ENCODE measurements around the gene ZNF48. TPM values are rescaled to one million over a fixed set of nuclear protein-coding genes. Genes with fewer than 3 reads are reported as not detected.
A peak's percentile ranks its signal among the peaks of the same experiment; 100 is the strongest.

Gene ZNF48
- 6.2 TPM for total RNA-seq
- long read RNA-seq, partial matches to known transcripts, result 0 of 4 reads
- long read RNA-seq, other reads (novel, unspliced or antisense), result 2 of 4 reads

DNA sequence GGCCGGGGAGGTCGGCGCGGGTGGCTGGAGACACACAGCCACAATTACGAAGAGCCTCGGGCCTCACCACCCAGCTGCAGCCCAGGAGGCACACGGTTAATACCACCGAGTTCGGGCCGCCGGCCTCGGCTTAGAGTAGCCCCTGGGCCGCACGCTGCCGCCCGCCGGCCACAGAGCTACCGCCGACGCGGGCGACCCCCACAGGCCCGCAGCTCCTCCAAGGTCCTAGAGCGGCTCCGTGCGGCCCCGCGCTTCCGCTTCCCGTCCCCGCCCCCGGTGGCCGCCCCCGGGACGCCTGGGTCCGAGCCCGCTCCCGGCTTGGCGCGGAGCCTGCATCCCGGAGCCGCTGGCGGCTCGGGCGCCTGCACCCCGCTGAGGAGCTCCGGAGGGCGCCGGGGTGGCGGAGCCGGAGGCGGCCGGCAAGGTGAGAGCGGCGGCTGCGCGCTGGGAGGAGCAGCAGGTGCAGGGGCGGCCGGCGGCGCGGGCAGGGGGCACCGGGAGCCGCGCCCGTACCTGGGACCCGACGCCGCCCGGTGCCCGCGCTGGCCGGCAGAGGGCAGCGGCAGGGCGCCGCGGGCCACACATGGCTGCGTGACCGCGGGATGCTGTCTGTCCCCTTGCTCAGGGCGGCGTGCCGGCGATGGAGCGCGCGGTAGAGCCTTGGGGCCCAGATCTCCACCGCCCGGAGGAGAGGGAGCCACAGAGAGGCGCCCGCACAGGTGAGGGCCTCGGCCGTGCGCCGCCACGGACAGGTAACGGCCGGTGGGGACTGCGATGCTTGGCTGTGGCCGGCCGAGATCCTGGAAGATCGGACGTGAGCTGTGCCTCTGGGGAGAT lies at the start of gene ZNF48:
Gene ZNF48, plus strand, starts transcription at position 266 of the 837 bp plus-strand sequence. Its CDS starts 375 bp downstream, at position 641.
- peaks cover 40% of the 10 kb centered on the region for H3K4me1 ChIP-seq
- H3K9me3 ChIP-seq, result no peaks in the 10 kb centered on the region
- no peaks in the 10 kb centered on the region for H3K27me3 ChIP-seq (ENCODE audit: low read depth)
- H3K36me3 ChIP-seq, result peaks cover 18% of the 10 kb centered on the region
- peak; percentile 15 for TF ChIP-seq CTCF (IDR thresholded peaks at IDR 0.05)
- peak within 1 kb of the TSS; percentile 91 for H3K4me3 ChIP-seq
- peak; percentile 97 for ATAC-seq
- DNase-seq, result peak; percentile 92
- H3K27ac ChIP-seq, result peak within 1 kb of the TSS; percentile 80
- intact Hi-C loops (cut with DNase I), result no loop called here

- Histone ChIP-seq H3K4me1 (peaks cover under 1% of the 10 kb centered on the region), H3K27me3 (ENCODE audit: low read depth) (no peaks in the 10 kb centered on the region)
- intact Hi-C loops (cut with DNase I), result no loop called here
Observed at GRCh38 chr16:30346286-30346685, 48.9 kb upstream of the ZNF48 start.

DNA sequence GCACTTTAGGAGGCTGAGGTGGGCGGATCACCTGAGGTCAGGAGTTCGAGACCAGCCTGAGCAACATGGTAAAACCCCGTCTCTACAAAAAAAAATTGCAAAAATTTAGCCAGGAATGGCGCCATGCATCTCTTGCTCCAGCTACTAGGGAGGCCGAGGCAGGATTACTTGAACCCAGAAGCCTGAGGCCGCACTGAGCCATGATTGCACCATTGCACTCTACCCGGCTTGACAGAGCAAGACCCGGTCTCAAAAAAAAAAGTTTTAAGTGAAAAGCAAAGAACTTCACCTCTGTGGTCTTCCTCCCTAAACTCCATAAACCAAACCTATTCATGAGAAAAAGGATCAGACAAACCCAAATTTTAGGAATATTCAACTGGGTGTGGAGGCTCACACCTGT lies 47.1 kb upstream of the ZNF48 start:
- intact Hi-C loops (cut with DNase I), result no loop called here
- Histone ChIP-seq H3K4me1 (peaks cover 18% of the 10 kb centered on the region), H3K27ac (no peak overlapping the region), H3K9me3 (no peaks in the 10 kb centered on the region), H3K36me3 (peaks cover 33% of the 10 kb centered on the region), H3K27me3 (ENCODE audit: low read depth) (no peaks in the 10 kb centered on the region), H3K4me3 (no peak overlapping the region)
- no peak for ATAC-seq
- DNase-seq, result no peak
- TF ChIP-seq CTCF (IDR thresholded peaks at IDR 0.05), result no peak

More at GRCh38 chr16:30346286-30346685, 48.9 kb upstream of the ZNF48 start:
- no peak for TF ChIP-seq CTCF (IDR thresholded peaks at IDR 0.05)
- DNase-seq (no peak), ATAC-seq (no peak)
- Histone ChIP-seq H3K36me3 (peaks cover 15% of the 10 kb centered on the region), H3K9me3 (no peaks in the 10 kb centered on the region), H3K4me3 (no peak overlapping the region), H3K27ac (no peak overlapping the region)

DNA sequence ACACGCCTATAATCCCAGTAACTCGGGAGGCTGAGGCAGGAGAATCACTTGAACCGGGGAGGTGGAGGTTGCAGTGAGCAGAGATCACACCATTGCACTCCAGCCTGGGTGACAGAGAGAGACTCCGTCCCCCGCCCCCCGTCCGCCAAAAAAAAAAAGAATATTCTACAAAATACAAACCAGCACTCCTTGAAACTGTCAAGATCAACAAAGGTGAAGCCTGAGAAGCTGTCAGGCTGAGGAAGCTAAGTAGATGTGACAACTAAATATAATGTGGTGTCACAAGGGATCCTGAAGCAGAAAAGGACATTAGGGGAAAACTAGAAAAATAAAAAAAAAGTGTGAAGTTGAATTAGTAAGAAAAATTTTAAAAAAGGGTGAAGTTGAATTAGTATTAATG lies 46.3 kb upstream of the ZNF48 start:
- Histone ChIP-seq H3K27me3 (ENCODE audit: low read depth) (no peaks in the 10 kb centered on the region), H3K4me3 (no peak overlapping the region), H3K9me3 (no peaks in the 10 kb centered on the region), H3K36me3 (peaks cover 41% of the 10 kb centered on the region), H3K4me1 (peaks cover 27% of the 10 kb centered on the region), H3K27ac (no peak overlapping the region)
- DNase-seq (no peak), ATAC-seq (no peak)
- no peak for TF ChIP-seq CTCF (IDR thresholded peaks at IDR 0.05)
- intact Hi-C loops (cut with DNase I), result no loop called here

DNA sequence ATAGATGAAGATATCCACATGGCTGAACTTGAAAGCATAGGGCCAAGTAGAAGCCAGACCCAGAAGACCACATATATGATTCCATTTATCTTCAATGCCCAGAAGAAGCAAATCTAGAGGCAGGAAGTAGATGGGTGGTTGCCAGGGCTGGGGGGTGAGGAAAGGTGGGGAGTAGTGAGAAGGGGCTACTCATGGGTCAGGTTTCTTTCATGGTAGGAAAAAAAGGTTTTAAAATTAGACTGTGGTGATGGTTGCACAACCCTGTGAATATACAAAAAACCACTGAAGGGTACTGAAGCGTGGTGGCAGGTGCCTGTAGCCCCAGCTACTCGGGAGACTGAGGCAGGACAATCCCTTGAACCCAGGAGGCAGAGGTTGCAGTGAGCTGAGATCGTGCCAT lies 45.5 kb upstream of the ZNF48 start:
- intact Hi-C loops (cut with DNase I), result no loop called here
- H3K4me1 ChIP-seq, result peaks cover 32% of the 10 kb centered on the region
- TF ChIP-seq CTCF (IDR thresholded peaks at IDR 0.05), result no peak
- DNase-seq, result no peak
- H3K4me3 ChIP-seq, result no peak overlapping the region
- no peak for ATAC-seq
- H3K36me3 ChIP-seq, result peaks cover 41% of the 10 kb centered on the region
- H3K27ac ChIP-seq, result no peak overlapping the region
- H3K27me3 ChIP-seq (ENCODE audit: low read depth), result no peaks in the 10 kb centered on the region
- H3K9me3 ChIP-seq, result no peaks in the 10 kb centered on the region
